Neural cell (in vitro differentiated cells): Measurements from ENCODE around the gene SPARC. TPM values are rescaled to one million over a fixed set of nuclear protein-coding genes. Genes with fewer than 3 reads are reported as not detected.
"Not testable (repeated sequence)": the region's sequence is repeated elsewhere in the genome, so short reads cannot be mapped to it uniquely, and the experiment has no call there.

Experiments used
- H2AFZ ChIP-seq: fragments of 200-600, 300-800 bp; sonication (generic), shearing (Covaris generic); 2 replicates; pipeline ENCODE4 v1.6.0; 2014; ENCODE audit warnings: low read depth, mild to moderate bottlenecking, antibody characterized with exemption, low read length, moderate library complexity
- H3F3A ChIP-seq: fragments of 200-600 bp; shearing (Covaris generic); 2 replicates; pipeline ENCODE4 v1.6.1; 2016; ENCODE audit warnings: mild to moderate bottlenecking, moderate library complexity, mixed read lengths, antibody characterized with exemption, low read length; ENCODE audit not compliant: insufficient read depth, poor library complexity, severe bottlenecking
- H3K27ac ChIP-seq: fragments of 200-600, 300-800 bp; sonication (generic), shearing (Covaris generic); 2 replicates; pipeline ENCODE4 v1.5.1; 2014; ENCODE audit warnings: mild to moderate bottlenecking, low read length, moderate library complexity
- H3K27me3 ChIP-seq: fragments of 300-800, 200-600 bp; sonication (generic), shearing (Covaris generic); 2 replicates; pipeline ENCODE4 v1.6.0; 2014; ENCODE audit warnings: mild to moderate bottlenecking, low read depth, low read length, moderate library complexity; ENCODE audit not compliant: insufficient read depth
- H3K36me3 ChIP-seq: fragments of 300-800, 200-600 bp; sonication (generic), shearing (Covaris generic); 2 replicates; pipeline ENCODE4 v1.5.1; 2014; ENCODE audit warnings: mild to moderate bottlenecking, antibody characterized with exemption, low read length, moderate library complexity; ENCODE audit not compliant: insufficient read depth
- H3K4me2 ChIP-seq: fragments of 300-800, 200-600 bp; sonication (generic), shearing (Covaris generic); 2 replicates; pipeline ENCODE4 v1.6.0; 2014; ENCODE audit warnings: mild to moderate bottlenecking, low read length
- H3K4me3 ChIP-seq: fragments of 300-800, 200-600 bp; sonication (generic), shearing (Covaris generic); 2 replicates; pipeline ENCODE4 v1.5.1; 2014; ENCODE audit warnings: mild to moderate bottlenecking, low read length, moderate library complexity
- H3K79me2 ChIP-seq: fragments of 200-600 bp; shearing (Covaris generic); replicated peaks from 2 replicates; pipeline ENCODE4 v1.6.0; 2014; ENCODE audit warnings: mild to moderate bottlenecking, low read length, moderate library complexity; ENCODE audit not compliant: insufficient read depth
- H3K9ac ChIP-seq: fragments of 300-800, 200-600 bp; sonication (generic), shearing (Covaris generic); 2 replicates; pipeline ENCODE4 v1.6.1; 2016; ENCODE audit warnings: mild to moderate bottlenecking, low read length, mixed read lengths
- H3K9me2 ChIP-seq: fragments of 200-600 bp; shearing (Covaris generic); 2 replicates; pipeline ENCODE4 v1.6.1; 2016; ENCODE audit warnings: mild to moderate bottlenecking, low read length, mixed read lengths; ENCODE audit not compliant: insufficient read depth
- H3K9me3 ChIP-seq: fragments of 200-600, 300-800 bp; sonication (generic), shearing (Covaris generic); 2 replicates; pipeline ENCODE4 v1.6.1; 2016; ENCODE audit warnings: mild to moderate bottlenecking, mixed run types, low read length, moderate library complexity, mixed read lengths
- H4K20me1 ChIP-seq: fragments of 200-600 bp; shearing (Covaris generic); 2 replicates; pipeline ENCODE4 v1.6.1; 2016; ENCODE audit warnings: mild to moderate bottlenecking, mixed run types; ENCODE audit not compliant: insufficient read depth
- EP300 ChIP-seq: fragments of 450-650 bp; conservative IDR thresholded peaks from 2 replicates; pipeline ENCODE4 v1.6.1; 2014; ENCODE audit warnings: antibody characterized with exemption, mild to moderate bottlenecking, moderate library complexity; ENCODE audit not compliant: poor library complexity, severe bottlenecking
- EZH2 ChIP-seq: fragments of 200-600, 300-800 bp; shearing (Covaris generic), sonication (generic); IDR thresholded peaks from 2 replicates; pipeline ENCODE4 v1.6.1; 2014; ENCODE audit warnings: antibody characterized with exemption, low read length, borderline replicate concordance, mild to moderate bottlenecking; ENCODE audit not compliant: insufficient read depth, poor library complexity, severe bottlenecking
- MXI1 ChIP-seq: fragments of 450-650 bp; conservative IDR thresholded peaks from 2 replicates; pipeline ENCODE4 v1.6.1; 2014; ENCODE audit warnings: antibody characterized with exemption, mild to moderate bottlenecking; ENCODE audit not compliant: poor library complexity, severe bottlenecking
- POLR2AphosphoS5 ChIP-seq: IDR thresholded peaks from 2 replicates; pipeline ENCODE4 v1.6.1; 2012
- RAD21 ChIP-seq: fragments of 450-650 bp; conservative IDR thresholded peaks from 2 replicates; pipeline ENCODE4 v1.6.1; 2014; ENCODE audit warnings: antibody characterized with exemption, mild to moderate bottlenecking, moderate library complexity
- SMC3 ChIP-seq: fragments of 450-650 bp; conservative IDR thresholded peaks from 2 replicates; pipeline ENCODE4 v1.6.1; 2014; ENCODE audit warnings: antibody characterized with exemption, mild to moderate bottlenecking, moderate library complexity; ENCODE audit not compliant: poor library complexity
- TAF1 ChIP-seq: IDR thresholded peaks from 2 replicates; pipeline ENCODE4 v1.6.1; 2012; ENCODE audit warnings: low read depth
- polyA plus RNA-seq: library from polyadenylated mRNA; depleted of rRNA; stranded (reverse); fragments of >200 nt; gene quantifications from 2 replicates; pipeline ENCODE4 v1.2.3, GENCODE V29; 2014
- TF ChIP-seq, protein P1 (sequence below): IDR thresholded peaks from 2 replicates; pipeline ENCODE4 v1.6.1; 2012; ENCODE audit warnings: borderline replicate concordance
- TF ChIP-seq, protein P2 (sequence below): fragments of 450-650 bp; IDR thresholded peaks from 2 replicates; pipeline ENCODE4 v1.5.1; 2014; ENCODE audit warnings: antibody characterized with exemption, mild to moderate bottlenecking, moderate library complexity; ENCODE audit not compliant: poor library complexity, severe bottlenecking

SPARC gene
- polyA plus RNA-seq, 1 donor from 2014 or later = 15.3 TPM

DNA sequence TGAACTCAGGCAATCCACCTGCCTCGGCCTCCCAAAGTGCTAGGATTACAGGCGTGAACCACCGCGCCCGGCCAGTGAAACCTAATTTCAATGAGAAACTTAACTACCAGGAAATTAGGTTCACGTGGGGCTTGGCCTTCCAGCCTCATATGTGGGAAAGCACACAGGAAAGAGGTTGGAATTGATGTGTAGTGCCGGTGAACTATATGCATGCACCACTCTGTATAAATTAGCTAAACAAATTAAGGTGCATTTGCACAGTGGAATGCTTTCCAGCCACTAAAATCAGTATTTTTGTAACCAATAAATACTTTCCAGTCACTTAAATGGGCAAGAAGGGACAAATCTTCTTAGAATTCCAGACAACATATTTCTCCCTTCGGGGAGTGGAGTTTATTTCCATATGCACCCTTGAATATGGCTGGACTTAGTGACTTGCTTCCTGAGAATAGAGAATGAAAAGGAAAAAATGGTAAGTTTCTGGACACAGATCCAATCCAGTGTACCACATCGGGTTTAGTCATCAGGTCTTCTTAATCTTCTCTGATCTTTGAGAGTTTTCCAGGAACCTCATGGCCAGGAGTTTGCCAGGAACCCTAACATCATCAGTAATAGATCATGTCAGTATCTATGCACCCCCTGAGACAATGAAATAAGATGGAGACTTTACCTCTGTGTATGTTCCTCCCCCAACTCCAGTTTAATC is 46.8 kb upstream of the SPARC start:
- Histone ChIP-seq H3K9ac (no peak overlapping the region), H3K4me2 (no peak overlapping the region), H3K9me2 (no peaks in the 10 kb centered on the region), H4K20me1 (no peaks in the 10 kb centered on the region), H3K79me2 (no peaks in the 10 kb centered on the region), H3K27ac (no peak overlapping the region), H3K9me3 (no peaks in the 10 kb centered on the region), H2AFZ (no peak overlapping the region), H3K4me3 (no peak overlapping the region), H3F3A (no peaks in the 10 kb centered on the region), H3K36me3 (no peaks in the 10 kb centered on the region), H3K27me3 (no peaks in the 10 kb centered on the region)
- TF ChIP-seq EP300 (no peak), MXI1 (no peak), RAD21 (no peak), POLR2AphosphoS5 (no peak), TAF1 (no peak), EZH2 (no peak), SMC3 (no peak)
- TF ChIP-seq, protein P1, sequence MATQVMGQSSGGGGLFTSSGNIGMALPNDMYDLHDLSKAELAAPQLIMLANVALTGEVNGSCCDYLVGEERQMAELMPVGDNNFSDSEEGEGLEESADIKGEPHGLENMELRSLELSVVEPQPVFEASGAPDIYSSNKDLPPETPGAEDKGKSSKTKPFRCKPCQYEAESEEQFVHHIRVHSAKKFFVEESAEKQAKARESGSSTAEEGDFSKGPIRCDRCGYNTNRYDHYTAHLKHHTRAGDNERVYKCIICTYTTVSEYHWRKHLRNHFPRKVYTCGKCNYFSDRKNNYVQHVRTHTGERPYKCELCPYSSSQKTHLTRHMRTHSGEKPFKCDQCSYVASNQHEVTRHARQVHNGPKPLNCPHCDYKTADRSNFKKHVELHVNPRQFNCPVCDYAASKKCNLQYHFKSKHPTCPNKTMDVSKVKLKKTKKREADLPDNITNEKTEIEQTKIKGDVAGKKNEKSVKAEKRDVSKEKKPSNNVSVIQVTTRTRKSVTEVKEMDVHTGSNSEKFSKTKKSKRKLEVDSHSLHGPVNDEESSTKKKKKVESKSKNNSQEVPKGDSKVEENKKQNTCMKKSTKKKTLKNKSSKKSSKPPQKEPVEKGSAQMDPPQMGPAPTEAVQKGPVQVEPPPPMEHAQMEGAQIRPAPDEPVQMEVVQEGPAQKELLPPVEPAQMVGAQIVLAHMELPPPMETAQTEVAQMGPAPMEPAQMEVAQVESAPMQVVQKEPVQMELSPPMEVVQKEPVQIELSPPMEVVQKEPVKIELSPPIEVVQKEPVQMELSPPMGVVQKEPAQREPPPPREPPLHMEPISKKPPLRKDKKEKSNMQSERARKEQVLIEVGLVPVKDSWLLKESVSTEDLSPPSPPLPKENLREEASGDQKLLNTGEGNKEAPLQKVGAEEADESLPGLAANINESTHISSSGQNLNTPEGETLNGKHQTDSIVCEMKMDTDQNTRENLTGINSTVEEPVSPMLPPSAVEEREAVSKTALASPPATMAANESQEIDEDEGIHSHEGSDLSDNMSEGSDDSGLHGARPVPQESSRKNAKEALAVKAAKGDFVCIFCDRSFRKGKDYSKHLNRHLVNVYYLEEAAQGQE = no peak
- TF ChIP-seq, protein P2, sequence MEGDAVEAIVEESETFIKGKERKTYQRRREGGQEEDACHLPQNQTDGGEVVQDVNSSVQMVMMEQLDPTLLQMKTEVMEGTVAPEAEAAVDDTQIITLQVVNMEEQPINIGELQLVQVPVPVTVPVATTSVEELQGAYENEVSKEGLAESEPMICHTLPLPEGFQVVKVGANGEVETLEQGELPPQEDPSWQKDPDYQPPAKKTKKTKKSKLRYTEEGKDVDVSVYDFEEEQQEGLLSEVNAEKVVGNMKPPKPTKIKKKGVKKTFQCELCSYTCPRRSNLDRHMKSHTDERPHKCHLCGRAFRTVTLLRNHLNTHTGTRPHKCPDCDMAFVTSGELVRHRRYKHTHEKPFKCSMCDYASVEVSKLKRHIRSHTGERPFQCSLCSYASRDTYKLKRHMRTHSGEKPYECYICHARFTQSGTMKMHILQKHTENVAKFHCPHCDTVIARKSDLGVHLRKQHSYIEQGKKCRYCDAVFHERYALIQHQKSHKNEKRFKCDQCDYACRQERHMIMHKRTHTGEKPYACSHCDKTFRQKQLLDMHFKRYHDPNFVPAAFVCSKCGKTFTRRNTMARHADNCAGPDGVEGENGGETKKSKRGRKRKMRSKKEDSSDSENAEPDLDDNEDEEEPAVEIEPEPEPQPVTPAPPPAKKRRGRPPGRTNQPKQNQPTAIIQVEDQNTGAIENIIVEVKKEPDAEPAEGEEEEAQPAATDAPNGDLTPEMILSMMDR = no peak

GRCh38 chr5:151730381-151730780 is 43.7 kb upstream of the SPARC start:
- Histone ChIP-seq H3K27ac (no peak overlapping the region), H3K9ac (no peak overlapping the region), H3K9me2 (no peaks in the 10 kb centered on the region), H2AFZ (no peak overlapping the region), H3F3A (no peaks in the 10 kb centered on the region), H3K79me2 (no peaks in the 10 kb centered on the region), H3K9me3 (no peaks in the 10 kb centered on the region), H3K4me3 (no peak overlapping the region), H3K27me3 (no peaks in the 10 kb centered on the region), H3K36me3 (no peaks in the 10 kb centered on the region), H4K20me1 (no peaks in the 10 kb centered on the region), H3K4me2 (no peak overlapping the region)
- TF ChIP-seq POLR2AphosphoS5 = no peak
- no peak for TF ChIP-seq EP300
- TF ChIP-seq, protein P1 = no peak
- TF ChIP-seq SMC3 = no peak
- TF ChIP-seq, protein P2 = no peak
- no peak for TF ChIP-seq RAD21
- no peak for TF ChIP-seq TAF1
- no peak for TF ChIP-seq EZH2
- no peak for TF ChIP-seq MXI1

DNA sequence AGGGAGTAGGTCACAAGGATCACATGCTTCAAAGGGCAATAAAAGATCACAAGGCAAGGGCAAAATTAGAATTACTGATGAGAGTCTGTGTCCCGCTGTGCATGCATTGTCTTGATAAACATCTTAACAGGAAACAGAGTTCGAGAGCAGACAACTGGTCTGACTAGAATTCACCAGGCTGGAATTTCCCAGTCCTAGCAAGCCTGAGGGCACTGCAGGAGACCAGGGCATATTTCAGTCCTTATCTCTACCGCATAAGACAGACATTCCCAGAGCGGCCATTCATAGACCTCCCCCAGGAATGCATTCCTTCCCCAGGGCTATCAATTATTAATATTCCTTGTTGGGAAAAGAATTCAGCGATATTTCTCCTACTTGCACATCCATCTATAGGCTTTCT is 42.9 kb upstream of the SPARC start:
- H3K9me3 ChIP-seq, H3K4me3 ChIP-seq, H2AFZ ChIP-seq, H3K79me2 ChIP-seq, H4K20me1 ChIP-seq, H3F3A ChIP-seq, H3K27me3 ChIP-seq, H3K27ac ChIP-seq, H3K36me3 ChIP-seq, H3K4me2 ChIP-seq, H3K9me2 ChIP-seq, H3K9ac ChIP-seq: not testable (repeated sequence)
